AG04449 (cell line): ENCODE results near the gene CD6.
A peak's percentile ranks its signal among the peaks of the same experiment; 100 is the strongest.

Experiments used
- CTCF ChIA-PET: fragments of 350-600 bp; formaldehyde crosslinking; extraction: SDS; loops from one replicate; lab custom pipeline; 2021; ENCODE audit warnings: antibody characterized with exemption; lab: Yijun Ruan, JAX
- POLR2A ChIA-PET: fragments of 400-600, 350-600 bp; formaldehyde crosslinking; extraction: SDS; loops from one replicate; lab custom pipeline; 2020; ENCODE audit warnings: antibody characterized with exemption, inconsistent platforms; lab: Yijun Ruan, JAX
- DNase-seq: peaks from one replicate; pipeline ENCODE4 v3.0.0-alpha.2; 2010; ENCODE audit warnings: low read depth, low spot score
- H3K4me3 ChIP-seq: 2 replicates; pipeline ENCODE4 v1.5.1; 2011; ENCODE audit warnings: low read depth, mild to moderate bottlenecking, control low read depth, low read length
- TF ChIP-seq, protein P1 (sequence below): IDR thresholded peaks from one replicate; pipeline ENCODE4 v1.5.1; 2011; ENCODE audit warnings: mild to moderate bottlenecking, moderate library complexity, low read length, control low read depth, inconsistent platforms; ENCODE audit not compliant: insufficient read depth; ENCODE audit errors: missing control alignments

The CD6 gene

DNA sequence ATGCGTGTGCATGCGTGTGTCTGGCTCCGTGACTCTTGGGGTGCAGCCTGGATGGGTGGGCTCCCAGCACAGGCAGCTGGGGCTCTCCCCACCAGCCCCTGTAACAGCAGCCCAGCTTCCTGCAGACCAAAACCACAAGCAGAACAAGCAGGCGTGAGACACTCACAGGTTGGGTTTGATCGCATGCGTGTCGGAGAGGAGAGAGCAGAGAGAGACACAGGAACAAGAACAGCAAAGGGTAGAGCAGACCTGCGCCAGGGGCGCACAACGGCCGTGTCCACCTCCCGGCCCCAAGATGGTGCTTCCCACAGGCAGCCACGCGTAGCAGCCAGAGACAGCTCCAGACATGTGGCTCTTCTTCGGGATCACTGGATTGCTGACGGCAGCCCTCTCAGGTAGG, at the start of gene CD6:
Gene CD6 (plus strand): TSS at position 161 of the 400 bp plus-strand sequence. CDS start 186 bp downstream, at position 347.
- DNase-seq: no peak
- CTCF ChIA-PET: interaction anchor here (1.1 to 1.4 kb wide), 2 partner anchors 13 to 190 kb away, joined by 3 to 4 read pairs; partner anchors contain the start of gene VPS37C
- no peak within 1 kb of the TSS for H3K4me3 ChIP-seq
- POLR2A ChIA-PET: no interaction called here
- TF ChIP-seq, protein P1, sequence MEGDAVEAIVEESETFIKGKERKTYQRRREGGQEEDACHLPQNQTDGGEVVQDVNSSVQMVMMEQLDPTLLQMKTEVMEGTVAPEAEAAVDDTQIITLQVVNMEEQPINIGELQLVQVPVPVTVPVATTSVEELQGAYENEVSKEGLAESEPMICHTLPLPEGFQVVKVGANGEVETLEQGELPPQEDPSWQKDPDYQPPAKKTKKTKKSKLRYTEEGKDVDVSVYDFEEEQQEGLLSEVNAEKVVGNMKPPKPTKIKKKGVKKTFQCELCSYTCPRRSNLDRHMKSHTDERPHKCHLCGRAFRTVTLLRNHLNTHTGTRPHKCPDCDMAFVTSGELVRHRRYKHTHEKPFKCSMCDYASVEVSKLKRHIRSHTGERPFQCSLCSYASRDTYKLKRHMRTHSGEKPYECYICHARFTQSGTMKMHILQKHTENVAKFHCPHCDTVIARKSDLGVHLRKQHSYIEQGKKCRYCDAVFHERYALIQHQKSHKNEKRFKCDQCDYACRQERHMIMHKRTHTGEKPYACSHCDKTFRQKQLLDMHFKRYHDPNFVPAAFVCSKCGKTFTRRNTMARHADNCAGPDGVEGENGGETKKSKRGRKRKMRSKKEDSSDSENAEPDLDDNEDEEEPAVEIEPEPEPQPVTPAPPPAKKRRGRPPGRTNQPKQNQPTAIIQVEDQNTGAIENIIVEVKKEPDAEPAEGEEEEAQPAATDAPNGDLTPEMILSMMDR: no peak

DNA sequence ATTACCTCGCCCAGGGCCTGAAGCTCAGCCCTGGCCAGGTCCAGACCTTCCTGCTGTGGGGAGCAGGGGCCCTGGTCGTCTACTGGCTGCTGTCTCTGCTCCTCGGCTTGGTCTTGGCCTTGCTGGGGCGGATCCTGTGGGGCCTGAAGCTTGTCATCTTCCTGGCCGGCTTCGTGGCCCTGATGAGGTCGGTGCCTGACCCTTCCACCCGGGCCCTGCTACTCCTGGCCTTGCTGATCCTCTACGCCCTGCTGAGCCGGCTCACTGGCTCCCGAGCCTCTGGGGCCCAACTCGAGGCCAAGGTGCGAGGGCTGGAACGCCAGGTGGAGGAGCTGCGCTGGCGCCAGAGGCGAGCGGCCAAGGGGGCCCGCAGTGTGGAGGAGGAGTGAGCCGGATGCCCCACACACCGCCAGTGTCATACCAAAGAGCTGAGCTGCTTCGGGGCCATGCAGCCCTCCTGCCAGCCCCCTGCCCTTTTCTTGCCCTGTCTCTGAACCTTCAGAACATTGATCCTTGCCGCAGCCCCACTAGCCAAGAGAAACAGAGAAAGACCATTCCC, 49.6 kb upstream of the CD6 start:
- DNase-seq: no peak
- no peak overlapping the region for H3K4me3 ChIP-seq
- ChIA-PET POLR2A (no interaction called here), CTCF (interaction anchor here (0.8 to 1.8 kb wide), 3 partner anchors 16 to 91 kb away, joined by 3 to 5 read pairs (median 4); partner anchors contain the start of gene PRPF19)
- TF ChIP-seq, protein P1: no peak

- ChIA-PET POLR2A (no interaction called here), CTCF (interaction anchor here (1.4 to 1.8 kb wide), 3 partner anchors 7 to 24 kb away, joined by 3 to 5 read pairs (median 4); no protein-coding TSS in a partner anchor)
- TF ChIP-seq, protein P1: no peak
- DNase-seq: no peak
- no peak overlapping the region for H3K4me3 ChIP-seq
Measured at GRCh38 chr11:60922906-60923305, 48.6 kb upstream of the CD6 start.

GRCh38 chr11:60923326-60923725, 48.2 kb upstream of the CD6 start:
- ChIA-PET CTCF (interaction anchor here (1.0 to 1.8 kb wide), 5 partner anchors 8 to 264 kb away, joined by 3 to 5 read pairs (median 4); partner anchors contain the start of gene TMEM109), POLR2A (interaction anchor here (1.1 kb wide), 1 partner anchor 8 kb away, joined by 5 read pairs; no protein-coding TSS in a partner anchor)
- DNase-seq: no peak
- no peak overlapping the region for H3K4me3 ChIP-seq
- TF ChIP-seq, protein P1: no peak

- CTCF ChIA-PET: interaction anchor here (0.6 to 1.8 kb wide), 7 partner anchors 8 to 263 kb away, joined by 3 to 5 read pairs (median 4); partner anchors contain the start of gene TMEM109
- no peak for DNase-seq
- H3K4me3 ChIP-seq: peak overlapping the region; percentile 67
- POLR2A ChIA-PET: interaction anchor here (1.1 kb wide), 1 partner anchor 8 kb away, joined by 5 read pairs; no protein-coding TSS in a partner anchor
- TF ChIP-seq, protein P1: no peak
Measured at GRCh38 chr11:60923800-60924109, 47.7 kb upstream of the CD6 start.
